ENCODE measurements around the gene SPATA31E1. TPM values are rescaled to one million over a fixed set of nuclear protein-coding genes. Genes with fewer than 3 reads are reported as not detected.

Gene SPATA31E1
- total RNA-seq, 1 experiment from 2014 or later = 0.04 TPM

DNA sequence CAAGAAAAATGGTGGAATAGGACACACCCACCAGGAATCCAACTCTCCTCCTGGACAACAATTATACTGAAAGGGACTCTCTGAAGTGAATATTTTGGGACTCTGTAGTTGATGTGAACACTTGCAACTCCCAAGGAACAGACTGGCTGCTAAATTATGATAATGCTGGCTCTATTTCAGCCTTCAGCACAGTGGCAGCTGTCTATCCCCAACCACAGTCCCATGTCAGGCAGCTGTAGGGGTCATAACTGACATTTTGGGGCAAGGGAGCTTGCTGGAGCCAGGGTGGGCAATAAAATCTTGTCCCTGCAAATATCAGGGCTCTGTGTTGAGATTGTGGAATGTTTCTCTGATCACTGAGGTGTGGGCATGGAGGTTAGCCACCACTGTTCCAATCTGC is 14.2 kb downstream of the SPATA31E1 start:
- Mint-ChIP-seq H3K27me3 (ENCODE audit: low read depth) (no peaks in the 10 kb centered on the region; the same call in 1 of the 2 replicates), H3K36me3 (peaks cover 15% of the 10 kb centered on the region), H3K4me1 (no peaks in the 10 kb centered on the region), H3K27ac (no peak overlapping the region), H3K4me3 (no peak overlapping the region), H3K9me3 (peaks cover 40% of the 10 kb centered on the region)
- POLR2A ChIA-PET = no interaction called here
- TF ChIP-seq TEAD4 (CRISPR knock-in tag; IDR thresholded peaks at IDR 0.05) (no peak), ZNF423 (CRISPR knock-in tag; IDR thresholded peaks at IDR 0.05) (no peak), EMX1 (CRISPR knock-in tag; IDR thresholded peaks at IDR 0.05) (no peak), SMAD3 (CRISPR knock-in tag; IDR thresholded peaks at IDR 0.05; ENCODE audit: borderline replicate concordance) (no peak), ETV6 (CRISPR knock-in tag; IDR thresholded peaks at IDR 0.05) (no peak), FOXK1 (CRISPR knock-in tag; IDR thresholded peaks at IDR 0.05) (no peak), OVOL2 (CRISPR knock-in tag; IDR thresholded peaks at IDR 0.05; ENCODE audit: borderline replicate concordance) (no peak), ELF4 (CRISPR knock-in tag; IDR thresholded peaks at IDR 0.05; ENCODE audit: low read depth) (no peak)
- TF ChIP-seq, protein P1, sequence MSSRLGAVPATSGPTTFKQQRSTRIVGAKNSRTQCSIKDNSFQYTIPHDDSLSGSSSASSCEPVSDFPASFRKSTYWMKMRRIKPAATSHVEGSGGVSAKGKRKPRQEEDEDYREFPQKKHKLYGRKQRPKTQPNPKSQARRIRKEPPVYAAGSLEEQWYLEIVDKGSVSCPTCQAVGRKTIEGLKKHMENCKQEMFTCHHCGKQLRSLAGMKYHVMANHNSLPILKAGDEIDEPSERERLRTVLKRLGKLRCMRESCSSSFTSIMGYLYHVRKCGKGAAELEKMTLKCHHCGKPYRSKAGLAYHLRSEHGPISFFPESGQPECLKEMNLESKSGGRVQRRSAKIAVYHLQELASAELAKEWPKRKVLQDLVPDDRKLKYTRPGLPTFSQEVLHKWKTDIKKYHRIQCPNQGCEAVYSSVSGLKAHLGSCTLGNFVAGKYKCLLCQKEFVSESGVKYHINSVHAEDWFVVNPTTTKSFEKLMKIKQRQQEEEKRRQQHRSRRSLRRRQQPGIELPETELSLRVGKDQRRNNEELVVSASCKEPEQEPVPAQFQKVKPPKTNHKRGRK (CRISPR knock-in tag; IDR thresholded peaks at IDR 0.05; ENCODE audit: borderline replicate concordance) = no peak
- TF ChIP-seq, protein P2, sequence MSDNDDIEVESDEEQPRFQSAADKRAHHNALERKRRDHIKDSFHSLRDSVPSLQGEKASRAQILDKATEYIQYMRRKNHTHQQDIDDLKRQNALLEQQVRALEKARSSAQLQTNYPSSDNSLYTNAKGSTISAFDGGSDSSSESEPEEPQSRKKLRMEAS (CRISPR knock-in tag; IDR thresholded peaks at IDR 0.05) = no peak
- TF ChIP-seq, protein P3, sequence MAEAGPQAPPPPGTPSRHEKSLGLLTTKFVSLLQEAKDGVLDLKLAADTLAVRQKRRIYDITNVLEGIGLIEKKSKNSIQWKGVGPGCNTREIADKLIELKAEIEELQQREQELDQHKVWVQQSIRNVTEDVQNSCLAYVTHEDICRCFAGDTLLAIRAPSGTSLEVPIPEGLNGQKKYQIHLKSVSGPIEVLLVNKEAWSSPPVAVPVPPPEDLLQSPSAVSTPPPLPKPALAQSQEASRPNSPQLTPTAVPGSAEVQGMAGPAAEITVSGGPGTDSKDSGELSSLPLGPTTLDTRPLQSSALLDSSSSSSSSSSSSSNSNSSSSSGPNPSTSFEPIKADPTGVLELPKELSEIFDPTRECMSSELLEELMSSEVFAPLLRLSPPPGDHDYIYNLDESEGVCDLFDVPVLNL (CRISPR knock-in tag; IDR thresholded peaks at IDR 0.05; ENCODE audit: borderline replicate concordance, low read depth) = no peak
- CTCF ChIA-PET = no interaction called here
- ATAC-seq (no peak), DNase-seq (ENCODE audit: low spot score) (no peak)

DNA sequence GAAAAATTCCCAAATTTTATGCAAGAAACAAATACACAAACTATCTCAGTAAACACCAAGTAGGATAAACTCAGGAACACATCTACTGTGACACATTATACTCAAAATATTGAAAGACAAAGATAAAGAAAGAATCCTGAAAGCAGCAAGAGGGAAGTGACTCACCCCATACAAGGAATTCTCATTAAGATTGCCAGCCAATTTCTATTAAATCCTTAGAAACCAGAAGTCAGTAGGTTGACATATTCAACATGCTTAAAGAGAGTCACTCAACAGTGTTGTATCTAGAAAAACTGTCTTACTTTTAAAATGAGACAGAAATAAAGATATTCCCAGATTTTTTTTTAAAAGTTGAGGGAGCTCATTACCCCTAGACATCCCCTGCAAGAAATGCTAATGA is 15.5 kb downstream of the SPATA31E1 start:
- DNase-seq (ENCODE audit: low spot score) = no peak
- Mint-ChIP-seq H3K27me3 (ENCODE audit: low read depth) (peaks cover 5% of the 10 kb centered on the region), H3K9me3 (peaks cover 49% of the 10 kb centered on the region), H3K36me3 (peaks cover 26% of the 10 kb centered on the region), H3K4me1 (no peaks in the 10 kb centered on the region), H3K4me3 (no peak overlapping the region), H3K27ac (no peak overlapping the region)
- TF ChIP-seq, protein P4, sequence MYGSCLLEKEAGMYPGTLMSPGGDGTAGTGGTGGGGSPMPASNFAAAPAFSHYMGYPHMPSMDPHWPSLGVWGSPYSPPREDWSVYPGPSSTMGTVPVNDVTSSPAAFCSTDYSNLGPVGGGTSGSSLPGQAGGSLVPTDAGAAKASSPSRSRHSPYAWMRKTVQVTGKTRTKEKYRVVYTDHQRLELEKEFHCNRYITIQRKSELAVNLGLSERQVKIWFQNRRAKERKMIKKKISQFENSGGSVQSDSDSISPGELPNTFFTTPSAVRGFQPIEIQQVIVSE (CRISPR knock-in tag; IDR thresholded peaks at IDR 0.05; ENCODE audit: borderline replicate concordance) = no peak
- TF ChIP-seq, protein P5, sequence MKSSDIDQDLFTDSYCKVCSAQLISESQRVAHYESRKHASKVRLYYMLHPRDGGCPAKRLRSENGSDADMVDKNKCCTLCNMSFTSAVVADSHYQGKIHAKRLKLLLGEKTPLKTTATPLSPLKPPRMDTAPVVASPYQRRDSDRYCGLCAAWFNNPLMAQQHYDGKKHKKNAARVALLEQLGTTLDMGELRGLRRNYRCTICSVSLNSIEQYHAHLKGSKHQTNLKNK (CRISPR knock-in tag; IDR thresholded peaks at IDR 0.05) = no peak
- TF ChIP-seq PRRX2 (CRISPR knock-in tag; IDR thresholded peaks at IDR 0.05) = no peak
- TF ChIP-seq SMAD4 (CRISPR knock-in tag; IDR thresholded peaks at IDR 0.05) = no peak
- TF ChIP-seq SP1 (CRISPR knock-in tag; conservative IDR thresholded peaks at IDR 0.05) = no peak
- TF ChIP-seq, protein P6, sequence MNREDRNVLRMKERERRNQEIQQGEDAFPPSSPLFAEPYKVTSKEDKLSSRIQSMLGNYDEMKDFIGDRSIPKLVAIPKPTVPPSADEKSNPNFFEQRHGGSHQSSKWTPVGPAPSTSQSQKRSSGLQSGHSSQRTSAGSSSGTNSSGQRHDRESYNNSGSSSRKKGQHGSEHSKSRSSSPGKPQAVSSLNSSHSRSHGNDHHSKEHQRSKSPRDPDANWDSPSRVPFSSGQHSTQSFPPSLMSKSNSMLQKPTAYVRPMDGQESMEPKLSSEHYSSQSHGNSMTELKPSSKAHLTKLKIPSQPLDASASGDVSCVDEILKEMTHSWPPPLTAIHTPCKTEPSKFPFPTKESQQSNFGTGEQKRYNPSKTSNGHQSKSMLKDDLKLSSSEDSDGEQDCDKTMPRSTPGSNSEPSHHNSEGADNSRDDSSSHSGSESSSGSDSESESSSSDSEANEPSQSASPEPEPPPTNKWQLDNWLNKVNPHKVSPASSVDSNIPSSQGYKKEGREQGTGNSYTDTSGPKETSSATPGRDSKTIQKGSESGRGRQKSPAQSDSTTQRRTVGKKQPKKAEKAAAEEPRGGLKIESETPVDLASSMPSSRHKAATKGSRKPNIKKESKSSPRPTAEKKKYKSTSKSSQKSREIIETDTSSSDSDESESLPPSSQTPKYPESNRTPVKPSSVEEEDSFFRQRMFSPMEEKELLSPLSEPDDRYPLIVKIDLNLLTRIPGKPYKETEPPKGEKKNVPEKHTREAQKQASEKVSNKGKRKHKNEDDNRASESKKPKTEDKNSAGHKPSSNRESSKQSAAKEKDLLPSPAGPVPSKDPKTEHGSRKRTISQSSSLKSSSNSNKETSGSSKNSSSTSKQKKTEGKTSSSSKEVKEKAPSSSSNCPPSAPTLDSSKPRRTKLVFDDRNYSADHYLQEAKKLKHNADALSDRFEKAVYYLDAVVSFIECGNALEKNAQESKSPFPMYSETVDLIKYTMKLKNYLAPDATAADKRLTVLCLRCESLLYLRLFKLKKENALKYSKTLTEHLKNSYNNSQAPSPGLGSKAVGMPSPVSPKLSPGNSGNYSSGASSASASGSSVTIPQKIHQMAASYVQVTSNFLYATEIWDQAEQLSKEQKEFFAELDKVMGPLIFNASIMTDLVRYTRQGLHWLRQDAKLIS (CRISPR knock-in tag; IDR thresholded peaks at IDR 0.05; ENCODE audit: borderline replicate concordance) = no peak
- no peak for TF ChIP-seq ETV6 (CRISPR knock-in tag; IDR thresholded peaks at IDR 0.05)
- TF ChIP-seq, protein P7, sequence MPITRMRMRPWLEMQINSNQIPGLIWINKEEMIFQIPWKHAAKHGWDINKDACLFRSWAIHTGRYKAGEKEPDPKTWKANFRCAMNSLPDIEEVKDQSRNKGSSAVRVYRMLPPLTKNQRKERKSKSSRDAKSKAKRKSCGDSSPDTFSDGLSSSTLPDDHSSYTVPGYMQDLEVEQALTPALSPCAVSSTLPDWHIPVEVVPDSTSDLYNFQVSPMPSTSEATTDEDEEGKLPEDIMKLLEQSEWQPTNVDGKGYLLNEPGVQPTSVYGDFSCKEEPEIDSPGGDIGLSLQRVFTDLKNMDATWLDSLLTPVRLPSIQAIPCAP (CRISPR knock-in tag; IDR thresholded peaks at IDR 0.05) = no peak
- no peak for TF ChIP-seq MXD4 (CRISPR knock-in tag; IDR thresholded peaks at IDR 0.05; ENCODE audit: borderline replicate concordance)
- TF ChIP-seq, protein P8, sequence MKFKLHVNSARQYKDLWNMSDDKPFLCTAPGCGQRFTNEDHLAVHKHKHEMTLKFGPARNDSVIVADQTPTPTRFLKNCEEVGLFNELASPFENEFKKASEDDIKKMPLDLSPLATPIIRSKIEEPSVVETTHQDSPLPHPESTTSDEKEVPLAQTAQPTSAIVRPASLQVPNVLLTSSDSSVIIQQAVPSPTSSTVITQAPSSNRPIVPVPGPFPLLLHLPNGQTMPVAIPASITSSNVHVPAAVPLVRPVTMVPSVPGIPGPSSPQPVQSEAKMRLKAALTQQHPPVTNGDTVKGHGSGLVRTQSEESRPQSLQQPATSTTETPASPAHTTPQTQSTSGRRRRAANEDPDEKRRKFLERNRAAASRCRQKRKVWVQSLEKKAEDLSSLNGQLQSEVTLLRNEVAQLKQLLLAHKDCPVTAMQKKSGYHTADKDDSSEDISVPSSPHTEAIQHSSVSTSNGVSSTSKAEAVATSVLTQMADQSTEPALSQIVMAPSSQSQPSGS (CRISPR knock-in tag; IDR thresholded peaks at IDR 0.05; ENCODE audit: borderline replicate concordance, low read depth) = no peak
- TF ChIP-seq ZNF317 (CRISPR knock-in tag; IDR thresholded peaks at IDR 0.05; ENCODE audit: borderline replicate concordance, low read depth) = no peak
- no peak for TF ChIP-seq ZNF138 (CRISPR knock-in tag; conservative IDR thresholded peaks at IDR 0.05)
- TF ChIP-seq, protein P9, sequence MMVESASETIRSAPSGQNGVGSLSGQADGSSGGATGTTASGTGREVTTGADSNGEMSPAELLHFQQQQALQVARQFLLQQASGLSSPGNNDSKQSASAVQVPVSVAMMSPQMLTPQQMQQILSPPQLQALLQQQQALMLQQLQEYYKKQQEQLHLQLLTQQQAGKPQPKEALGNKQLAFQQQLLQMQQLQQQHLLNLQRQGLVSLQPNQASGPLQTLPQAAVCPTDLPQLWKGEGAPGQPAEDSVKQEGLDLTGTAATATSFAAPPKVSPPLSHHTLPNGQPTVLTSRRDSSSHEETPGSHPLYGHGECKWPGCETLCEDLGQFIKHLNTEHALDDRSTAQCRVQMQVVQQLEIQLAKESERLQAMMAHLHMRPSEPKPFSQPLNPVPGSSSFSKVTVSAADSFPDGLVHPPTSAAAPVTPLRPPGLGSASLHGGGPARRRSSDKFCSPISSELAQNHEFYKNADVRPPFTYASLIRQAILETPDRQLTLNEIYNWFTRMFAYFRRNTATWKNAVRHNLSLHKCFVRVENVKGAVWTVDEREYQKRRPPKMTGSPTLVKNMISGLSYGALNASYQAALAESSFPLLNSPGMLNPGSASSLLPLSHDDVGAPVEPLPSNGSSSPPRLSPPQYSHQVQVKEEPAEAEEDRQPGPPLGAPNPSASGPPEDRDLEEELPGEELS (CRISPR knock-in tag; IDR thresholded peaks at IDR 0.05) = no peak
- no peak for TF ChIP-seq OVOL2 (CRISPR knock-in tag; IDR thresholded peaks at IDR 0.05; ENCODE audit: borderline replicate concordance)
- POLR2A ChIA-PET = no interaction called here
- no peak for ATAC-seq
- CTCF ChIA-PET = no interaction called here

Data from WTC11 (cell line).